Esophagus muscularis mucosa (tissue), 4 donors: ENCODE data around the gene TTC29. TPM values are rescaled to one million over a fixed set of nuclear protein-coding genes. Genes with fewer than 3 reads are reported as not detected.
"Not testable (repeated sequence)": the region's sequence is repeated elsewhere in the genome, so short reads cannot be mapped to it uniquely, and the experiment has no call there.

ENCODE experiments used
- DNase-seq: peaks from one replicate; pipeline ENCODE4 v3.0.0-alpha.2; 2017; ENCODE audit errors: extremely low spot score
- H3K27ac ChIP-seq, 4 donors: fragments of 200-600 bp; sonication (generic); replicated peaks in 1 of 4; 1 replicate in 3 of 4; 2 replicates in 1 of 4; pipeline ENCODE4 v1.5.1; 2016 to 2019; ENCODE audit warnings: mild to moderate bottlenecking in 1 of 4
- H3K27me3 ChIP-seq, 4 donors: fragments of 200-600 bp; sonication (generic); one replicate each; pipeline versions ENCODE4 v1.5.1 to v1.6.0; 2016 to 2019
- H3K36me3 ChIP-seq, 4 donors: fragments of 200-600 bp; sonication (generic); one replicate each; pipeline ENCODE4 v1.5.1; 2016 to 2019
- H3K4me1 ChIP-seq, 4 donors: fragments of 200-600 bp; sonication (generic); one replicate each; pipeline ENCODE4 v1.5.1; 2016 to 2019
- H3K4me3 ChIP-seq, 4 donors: fragments of 200-600 bp; sonication (generic); 1 replicate in 2 of 4; 2 replicates in 2 of 4; pipeline ENCODE4 v1.5.1; 2016 to 2019; ENCODE audit warnings: mild to moderate bottlenecking in 4 of 4, moderate library complexity in 1 of 4
- H3K9me3 ChIP-seq, 4 donors: fragments of 200-600 bp; sonication (generic); 1 replicate in 3 of 4; 2 replicates in 1 of 4; pipeline ENCODE4 v1.5.1; 2016 to 2019
- CTCF ChIP-seq, 3 experiments: fragments of 200-600 bp in 2 of 3; fragments of 450-650 bp in 1 of 3; sonication (generic) in 2 of 3; IDR thresholded peaks; one replicate each; pipeline ENCODE4 v1.5.1; 2017 to 2019; ENCODE audit warnings: antibody characterized with exemption in 3 of 3, mild to moderate bottlenecking in 2 of 3, moderate library complexity in 1 of 3
- EP300 ChIP-seq: sonication (generic); formaldehyde crosslinking; IDR thresholded peaks from one replicate; pipeline ENCODE4 v1.6.1; 2017; ENCODE audit warnings: antibody characterized with exemption
- POLR2A ChIP-seq: fragments of 450-650 bp; IDR thresholded peaks from one replicate; pipeline ENCODE4 v1.6.1; 2017; ENCODE audit warnings: antibody characterized with exemption, moderate library complexity, mild to moderate bottlenecking, low read depth
- POLR2AphosphoS5 ChIP-seq, 2 donors: sonication (generic); formaldehyde crosslinking; IDR thresholded peaks; one replicate each; pipeline ENCODE4 v1.6.1; 2017; ENCODE audit warnings: antibody characterized with exemption in 2 of 2
- WGBS: methylation state at CpG from one replicate; pipeline ENCODE4 v1.1.5; 2018; 5-methylcytosine and 5-hydroxymethylcytosine counted together
- intact Hi-C: fragments of 100-400 bp; cut with DNase I; formaldehyde crosslinking; loops from one replicate; pipeline ENCODE4 v1.15.1; 2023
- total RNA-seq, 4 donors: library from RNA; depleted of rRNA; stranded (reverse); fragments of >200 nt; gene quantifications; one replicate each; pipeline versions ENCODE4 v1.1.0 to v1.2.1, GENCODE V29; 2016

The TTC29 gene
- total RNA-seq, 4 donors from 2014 or later: not detected

GRCh38 chr4:146762016-146762415 lies 183.6 kb downstream of the TTC29 start:
- TF ChIP-seq CTCF (IDR thresholded peaks at IDR 0.05) (no peak), EP300 (no peak), POLR2AphosphoS5 (IDR thresholded peaks at IDR 0.05) (no peak), POLR2A (no peak)
- intact Hi-C loops: no loop called here
- Histone ChIP-seq H3K27me3 (no peaks in the 10 kb centered on the region), H3K4me1 (no peaks in the 10 kb centered on the region), H3K36me3 (no peaks in the 10 kb centered on the region), H3K9me3 (peaks cover 0 to 6% (median 2%) of the 10 kb centered on the region in 4 donors), H3K27ac (no peak overlapping the region), H3K4me3 (no peak overlapping the region)
- DNase-seq: no peak
- 54% methylated on average over 2 of the region's 2 CpGs for WGBS

GRCh38 chr4:146742416-146742815 lies 203.2 kb downstream of the TTC29 start:
- WGBS: 61% methylated on average over 2 of the region's 2 CpGs
- TF ChIP-seq EP300 (no peak), POLR2A (no peak), CTCF (IDR thresholded peaks at IDR 0.05) (no peak), POLR2AphosphoS5 (IDR thresholded peaks at IDR 0.05) (no peak)
- DNase-seq: no peak
- Histone ChIP-seq H3K9me3 (no peaks in the 10 kb centered on the region), H3K27me3 (no peaks in the 10 kb centered on the region), H3K36me3 (no peaks in the 10 kb centered on the region), H3K4me1 (no peaks in the 10 kb centered on the region), H3K27ac (no peak overlapping the region), H3K4me3 (no peak overlapping the region)
- intact Hi-C loops: no loop called here

GRCh38 chr4:146739182-146739581 lies 206.5 kb downstream of the TTC29 start:
- Histone ChIP-seq H3K27ac (no peak overlapping the region), H3K9me3 (no peaks in the 10 kb centered on the region), H3K27me3 (no peaks in the 10 kb centered on the region), H3K4me3 (no peak overlapping the region), H3K36me3 (no peaks in the 10 kb centered on the region), H3K4me1 (no peaks in the 10 kb centered on the region)
- intact Hi-C loops: no loop called here
- TF ChIP-seq CTCF (IDR thresholded peaks at IDR 0.05) (no peak), POLR2A (no peak), POLR2AphosphoS5 (IDR thresholded peaks at IDR 0.05) (no peak), EP300 (no peak)
- no peak for DNase-seq
- WGBS: 74% methylated on average over 3 of the region's 3 CpGs

- H3K36me3 ChIP-seq, intact Hi-C loops, DNase-seq, H3K9me3 ChIP-seq, H3K4me1 ChIP-seq, H3K27me3 ChIP-seq, H3K27ac ChIP-seq, H3K4me3 ChIP-seq: not testable (repeated sequence)
- WGBS: 80% methylated on average over 1 of the region's 1 CpG
Observed at GRCh38 chr4:146723519-146723918, 222.1 kb downstream of the TTC29 start.

- Histone ChIP-seq H3K4me1 (no peaks in the 10 kb centered on the region), H3K4me3 (no peak overlapping the region), H3K9me3 (no peaks in the 10 kb centered on the region), H3K27me3 (no peaks in the 10 kb centered on the region), H3K27ac (no peak overlapping the region), H3K36me3 (no peaks in the 10 kb centered on the region)
- DNase-seq: no peak
- intact Hi-C loops: no loop called here
- TF ChIP-seq POLR2A (no peak), EP300 (no peak), POLR2AphosphoS5 (IDR thresholded peaks at IDR 0.05) (no peak), CTCF (IDR thresholded peaks at IDR 0.05) (no peak)
- WGBS: 88% methylated on average over 3 of the region's 3 CpGs
Observed at GRCh38 chr4:146709956-146710355, 235.7 kb downstream of the TTC29 start.
